H1 (cell line): ENCODE measurements around the gene DPP3. TPM values are rescaled to one million over a fixed set of nuclear protein-coding genes. Genes with fewer than 3 reads are reported as not detected.

Experiments
- ASH2L ChIP-seq: fragments of 200-600, 300-600 bp; sonication (generic); IDR thresholded peaks from one replicate; pipeline ENCODE4 v1.7.1; 2017; ENCODE audit warnings: low read length
- BACH1 ChIP-seq: IDR thresholded peaks from 2 replicates; pipeline ENCODE4 v1.6.1; 2012; ENCODE audit warnings: low read length, improper control_type of control experiment
- CBX5 ChIP-seq: fragments of 300-800, 300-1000 bp; sonication (generic); IDR thresholded peaks from 2 replicates; pipeline ENCODE4 v1.7.1; 2016; ENCODE audit warnings: antibody characterized with exemption, low read length, low read depth
- CHD1 ChIP-seq: IDR thresholded peaks from 2 replicates; pipeline ENCODE4 v1.6.1; 2012; ENCODE audit warnings: low read depth, low read length, improper control_type of control experiment
- CHD7 ChIP-seq: fragments of 300-600 bp; sonication (generic); IDR thresholded peaks from 2 replicates; pipeline ENCODE4 v1.7.1; 2012; ENCODE audit warnings: low read length, moderate library complexity, mild to moderate bottlenecking, inconsistent platforms; ENCODE audit not compliant: insufficient replicate concordance
- CTBP2 ChIP-seq: IDR thresholded peaks from 2 replicates; pipeline ENCODE4 v1.7.0; 2011; ENCODE audit warnings: borderline replicate concordance, mild to moderate bottlenecking, moderate library complexity, mixed read lengths, low read length; ENCODE audit not compliant: insufficient read depth, insufficient read length
- E2F6 ChIP-seq: IDR thresholded peaks from 2 replicates; pipeline ENCODE4 v1.6.1; 2012; ENCODE audit warnings: inconsistent platforms
- EGR1 ChIP-seq: IDR thresholded peaks from 2 replicates; pipeline ENCODE4 v1.6.1; 2011; ENCODE audit warnings: low read depth, low read length, borderline replicate concordance
- POLR2A ChIP-seq, 2 experiments: IDR thresholded peaks; 1 replicate in 1 of 2; 2 replicates in 1 of 2; pipeline ENCODE4 v1.6.1; 2011; ENCODE audit warnings: low read depth in 2 of 2, low read length in 2 of 2, mild to moderate bottlenecking in 2 of 2; ENCODE audit errors: control extremely low read depth in 1 of 2
- POLR2AphosphoS5 ChIP-seq: IDR thresholded peaks from 2 replicates; pipeline ENCODE4 v1.6.1; 2011; ENCODE audit warnings: low read depth, low read length
- SUZ12 ChIP-seq: fragments of 200-600 bp; sonication (generic); IDR thresholded peaks from 2 replicates; pipeline ENCODE4 v1.6.1; 2012; ENCODE audit warnings: mild to moderate bottlenecking, inconsistent platforms, low read length, moderate library complexity, mixed read lengths
- ZNF274 ChIP-seq: IDR thresholded peaks from 2 replicates; pipeline ENCODE4 v1.7.0; 2012; ENCODE audit warnings: low read length, borderline replicate concordance; ENCODE audit errors: extremely low read depth
- polyA plus RNA-seq, 7 experiments: library from polyadenylated mRNA; depleted of rRNA in 3 of 7; stranded (reverse) in 5 of 7; unstranded in 2 of 7; fragments of >200 nt in 5 of 7; fragments of 200-250 nt in 2 of 7; gene quantifications; 1 replicate in 5 of 7; 2 replicates in 1 of 7; 4 replicates in 1 of 7; pipeline versions ENCODE4 v1.2.1 to v1.2.3, GENCODE V29; 2011 to 2013; ENCODE audit warnings: missing spikeins in 2 of 7, mixed read lengths in 2 of 7
- total RNA-seq: library from RNA; stranded (reverse); fragmentation: NEBNext Ultra II Directional; extraction: Animal tissue kit (Norgen Biotek cat#: 25700); gene quantifications from 2 replicates; pipeline ENCODE4 v1.2.1, GENCODE V29; 2021

Gene DPP3
- total and polyA plus RNA-seq, 2 of the 8 experiments (the other 6 are each of a cell fraction or from before 2014, with no cell fraction given) = 75.1 to 82.7 TPM

- no peak for TF ChIP-seq CHD7
- no peak for TF ChIP-seq EGR1
- no peak for TF ChIP-seq POLR2A (IDR thresholded peaks at IDR 0.05; ENCODE audit: control extremely low read depth in 1 of 2, low read depth in 2 of 2, low read length in 2 of 2)
- no peak for TF ChIP-seq BACH1
- no peak for TF ChIP-seq ASH2L
- TF ChIP-seq ZNF274 = no peak
- no peak for TF ChIP-seq POLR2AphosphoS5
- no peak for TF ChIP-seq CBX5
- TF ChIP-seq CTBP2 = no peak
- TF ChIP-seq CHD1 = no peak
- no peak for TF ChIP-seq SUZ12
- no peak for TF ChIP-seq E2F6
Measured at GRCh38 chr11:66464916-66465315, 15.3 kb upstream of the DPP3 start (continued).
